ENCODE results near the gene SRP14.
"Not testable (repeated sequence)": the region's sequence is repeated elsewhere in the genome, so short reads cannot be mapped to it uniquely, and the experiment has no call there.

SRP14 gene

DNA sequence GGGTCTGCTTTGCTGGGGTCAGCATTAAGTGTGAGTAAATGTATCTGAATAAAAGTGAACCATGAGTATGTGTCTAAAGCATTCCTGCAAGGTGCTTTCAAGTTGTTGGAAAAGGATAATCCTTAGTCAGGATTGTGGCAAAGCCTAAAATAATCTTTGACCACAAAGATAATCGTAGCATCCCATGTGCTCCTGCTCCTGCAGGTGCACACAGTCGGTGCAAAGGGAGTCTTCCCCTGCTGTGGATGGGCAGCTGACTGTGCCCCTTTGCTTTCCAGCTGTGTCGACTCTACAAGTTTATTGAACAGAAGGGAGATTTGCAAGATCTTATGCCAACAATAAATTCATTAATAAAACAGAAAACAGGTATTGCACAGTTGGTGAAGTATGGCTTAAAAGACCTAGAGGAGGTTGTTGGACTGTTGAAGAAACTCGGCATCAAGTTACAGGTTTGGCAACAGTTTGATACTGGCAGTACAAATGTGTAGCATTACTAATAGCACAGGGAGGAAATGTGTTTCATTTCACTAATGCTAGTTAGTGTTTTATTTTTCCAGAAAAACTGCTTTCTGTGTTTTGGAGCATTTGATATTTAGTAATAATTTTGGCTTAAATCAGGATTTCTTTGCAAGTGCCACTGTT is 22.6 kb downstream of the SRP14 start:
- H3K27ac ChIP-seq (replicated peaks), result no peak overlapping the region
- H3K27me3 ChIP-seq (ENCODE audit: insufficient read depth, poor library complexity, severe bottlenecking), result no peaks in the 10 kb centered on the region
- no peak for DNase-seq (ENCODE audit: low read depth in 1 of 2, low spot score in 1 of 2)
- no peak overlapping the region for H3K4me3 ChIP-seq (replicated peaks; ENCODE audit: insufficient read depth, low read length)
- TF ChIP-seq, protein P1, sequence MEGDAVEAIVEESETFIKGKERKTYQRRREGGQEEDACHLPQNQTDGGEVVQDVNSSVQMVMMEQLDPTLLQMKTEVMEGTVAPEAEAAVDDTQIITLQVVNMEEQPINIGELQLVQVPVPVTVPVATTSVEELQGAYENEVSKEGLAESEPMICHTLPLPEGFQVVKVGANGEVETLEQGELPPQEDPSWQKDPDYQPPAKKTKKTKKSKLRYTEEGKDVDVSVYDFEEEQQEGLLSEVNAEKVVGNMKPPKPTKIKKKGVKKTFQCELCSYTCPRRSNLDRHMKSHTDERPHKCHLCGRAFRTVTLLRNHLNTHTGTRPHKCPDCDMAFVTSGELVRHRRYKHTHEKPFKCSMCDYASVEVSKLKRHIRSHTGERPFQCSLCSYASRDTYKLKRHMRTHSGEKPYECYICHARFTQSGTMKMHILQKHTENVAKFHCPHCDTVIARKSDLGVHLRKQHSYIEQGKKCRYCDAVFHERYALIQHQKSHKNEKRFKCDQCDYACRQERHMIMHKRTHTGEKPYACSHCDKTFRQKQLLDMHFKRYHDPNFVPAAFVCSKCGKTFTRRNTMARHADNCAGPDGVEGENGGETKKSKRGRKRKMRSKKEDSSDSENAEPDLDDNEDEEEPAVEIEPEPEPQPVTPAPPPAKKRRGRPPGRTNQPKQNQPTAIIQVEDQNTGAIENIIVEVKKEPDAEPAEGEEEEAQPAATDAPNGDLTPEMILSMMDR (IDR thresholded peaks at IDR 0.05; ENCODE audit: insufficient read depth, low read length), result no peak

DNA sequence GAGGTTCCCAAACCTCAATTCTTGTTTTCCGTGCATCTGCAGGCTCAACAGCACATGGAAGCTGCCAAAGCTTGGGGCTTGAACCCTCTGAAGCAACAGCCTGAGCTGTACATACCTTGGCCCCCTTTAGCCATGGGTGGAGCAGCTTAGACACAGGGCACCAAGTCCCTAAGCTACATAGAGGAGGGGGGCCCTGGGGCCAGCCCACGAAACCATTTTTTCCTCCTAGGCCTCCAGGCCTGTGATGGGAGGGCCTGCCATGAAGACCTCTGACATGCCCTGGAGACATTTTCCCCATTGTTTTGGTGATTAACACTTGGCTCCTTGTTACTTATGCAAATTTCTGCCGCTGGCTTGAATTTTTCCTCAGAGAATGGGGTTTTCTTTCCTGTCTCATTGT is 24.6 kb downstream of the SRP14 start:
- Histone ChIP-seq H3K27me3 (ENCODE audit: insufficient read depth, poor library complexity, severe bottlenecking) (no peaks in the 10 kb centered on the region), H3K4me3 (replicated peaks; ENCODE audit: insufficient read depth, low read length) (no peak overlapping the region), H3K27ac (replicated peaks) (no peak overlapping the region)
- TF ChIP-seq GABPA (IDR thresholded peaks at IDR 0.05; ENCODE audit: low read depth) (no peak), POLR2AphosphoS5 (IDR thresholded peaks at IDR 0.05; ENCODE audit: low read depth) (no peak), SPI1 (IDR thresholded peaks at IDR 0.05; ENCODE audit: borderline replicate concordance, low read depth) (no peak)
- TF ChIP-seq, protein P1 (IDR thresholded peaks at IDR 0.05; ENCODE audit: insufficient read depth, low read length), result no peak
- TF ChIP-seq, protein P2, sequence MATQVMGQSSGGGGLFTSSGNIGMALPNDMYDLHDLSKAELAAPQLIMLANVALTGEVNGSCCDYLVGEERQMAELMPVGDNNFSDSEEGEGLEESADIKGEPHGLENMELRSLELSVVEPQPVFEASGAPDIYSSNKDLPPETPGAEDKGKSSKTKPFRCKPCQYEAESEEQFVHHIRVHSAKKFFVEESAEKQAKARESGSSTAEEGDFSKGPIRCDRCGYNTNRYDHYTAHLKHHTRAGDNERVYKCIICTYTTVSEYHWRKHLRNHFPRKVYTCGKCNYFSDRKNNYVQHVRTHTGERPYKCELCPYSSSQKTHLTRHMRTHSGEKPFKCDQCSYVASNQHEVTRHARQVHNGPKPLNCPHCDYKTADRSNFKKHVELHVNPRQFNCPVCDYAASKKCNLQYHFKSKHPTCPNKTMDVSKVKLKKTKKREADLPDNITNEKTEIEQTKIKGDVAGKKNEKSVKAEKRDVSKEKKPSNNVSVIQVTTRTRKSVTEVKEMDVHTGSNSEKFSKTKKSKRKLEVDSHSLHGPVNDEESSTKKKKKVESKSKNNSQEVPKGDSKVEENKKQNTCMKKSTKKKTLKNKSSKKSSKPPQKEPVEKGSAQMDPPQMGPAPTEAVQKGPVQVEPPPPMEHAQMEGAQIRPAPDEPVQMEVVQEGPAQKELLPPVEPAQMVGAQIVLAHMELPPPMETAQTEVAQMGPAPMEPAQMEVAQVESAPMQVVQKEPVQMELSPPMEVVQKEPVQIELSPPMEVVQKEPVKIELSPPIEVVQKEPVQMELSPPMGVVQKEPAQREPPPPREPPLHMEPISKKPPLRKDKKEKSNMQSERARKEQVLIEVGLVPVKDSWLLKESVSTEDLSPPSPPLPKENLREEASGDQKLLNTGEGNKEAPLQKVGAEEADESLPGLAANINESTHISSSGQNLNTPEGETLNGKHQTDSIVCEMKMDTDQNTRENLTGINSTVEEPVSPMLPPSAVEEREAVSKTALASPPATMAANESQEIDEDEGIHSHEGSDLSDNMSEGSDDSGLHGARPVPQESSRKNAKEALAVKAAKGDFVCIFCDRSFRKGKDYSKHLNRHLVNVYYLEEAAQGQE (IDR thresholded peaks at IDR 0.05; ENCODE audit: insufficient replicate concordance, low read depth), result no peak
- no peak for DNase-seq (ENCODE audit: low read depth in 1 of 2, low spot score in 1 of 2)

DNA sequence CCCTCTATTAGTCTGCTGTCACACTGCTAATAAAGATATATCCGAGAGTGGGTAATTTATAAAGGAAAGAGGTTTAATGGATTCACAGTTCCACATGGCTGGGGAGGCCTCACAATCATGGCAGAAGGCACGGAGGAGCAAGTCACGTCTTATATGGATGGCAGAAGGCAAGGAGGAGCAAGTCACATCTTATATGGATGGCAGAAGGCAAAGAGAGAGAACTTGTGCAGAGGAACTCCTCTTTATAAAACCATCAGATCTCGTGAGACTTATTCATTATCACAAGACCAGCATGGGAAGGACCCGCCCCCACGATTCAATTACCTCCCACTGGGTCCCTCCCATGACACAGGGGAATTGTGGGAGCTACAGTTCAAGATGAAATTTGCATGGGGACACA is 25.6 kb downstream of the SRP14 start:
- not testable (repeated sequence) for H3K27ac ChIP-seq (replicated peaks); DNase-seq (ENCODE audit: low read depth in 1 of 2, low spot score in 1 of 2); H3K4me3 ChIP-seq (replicated peaks; ENCODE audit: insufficient read depth, low read length); H3K27me3 ChIP-seq (ENCODE audit: insufficient read depth, poor library complexity, severe bottlenecking)

DNA sequence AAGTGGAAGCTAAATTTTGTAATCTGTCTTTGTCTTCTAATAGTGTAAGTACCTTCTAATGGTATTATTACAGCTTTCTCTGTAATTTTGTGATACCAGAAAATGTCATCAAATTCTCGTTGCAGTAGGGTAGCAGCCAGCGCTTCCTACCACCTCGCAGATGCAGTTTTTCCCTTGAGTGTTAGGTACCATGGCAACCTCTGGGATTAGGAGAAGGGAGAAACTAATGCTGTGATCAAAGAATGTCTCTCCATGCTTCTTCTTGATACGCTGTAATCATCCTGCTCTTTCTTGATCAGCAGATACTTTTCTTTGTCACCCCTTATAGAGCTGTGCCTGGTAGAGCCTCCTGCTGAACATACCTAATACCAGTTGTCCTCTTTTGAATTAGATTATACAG is 27.7 kb downstream of the SRP14 start:
- Histone ChIP-seq H3K27me3 (ENCODE audit: insufficient read depth, poor library complexity, severe bottlenecking) (no peaks in the 10 kb centered on the region), H3K27ac (replicated peaks) (no peak overlapping the region), H3K4me3 (replicated peaks; ENCODE audit: insufficient read depth, low read length) (no peak overlapping the region)
- DNase-seq (ENCODE audit: low read depth in 1 of 2, low spot score in 1 of 2), result no peak
- TF ChIP-seq GABPA (IDR thresholded peaks at IDR 0.05; ENCODE audit: low read depth) (no peak), POLR2AphosphoS5 (IDR thresholded peaks at IDR 0.05; ENCODE audit: low read depth) (no peak), SPI1 (IDR thresholded peaks at IDR 0.05; ENCODE audit: borderline replicate concordance, low read depth) (no peak)
- TF ChIP-seq, protein P2 (IDR thresholded peaks at IDR 0.05; ENCODE audit: insufficient replicate concordance, low read depth), result no peak
- TF ChIP-seq, protein P1 (IDR thresholded peaks at IDR 0.05; ENCODE audit: insufficient read depth, low read length), result no peak
